ENCODE results near the gene SMG5. TPM values are rescaled to one million over a fixed set of nuclear protein-coding genes. Genes with fewer than 3 reads are reported as not detected.

The SMG5 gene
- total RNA-seq, 1 experiment from 2014 or later = 140 TPM

GRCh38 chr1:156305215-156305614, 22.6 kb upstream of the SMG5 start:
- ChIA-PET CTCF (interaction anchor here (0.6 to 4.5 kb wide), 5 partner anchors 14 to 1346 kb away, joined by 3 to 24 read pairs (median 4); no protein-coding TSS in a partner anchor), POLR2A (interaction anchor here (13.5 kb wide), 1 partner anchor 21 kb away, joined by 210 read pairs; the partner anchor contains the start of genes SMG5 and TMEM79)
- Mint-ChIP-seq H3K36me3 (ENCODE audit: insufficient read depth, unreplicated experiment) (peaks cover 85% of the 10 kb centered on the region), H3K27ac (ENCODE audit: low read depth, unreplicated experiment) (no peak overlapping the region), H3K4me1 (ENCODE audit: insufficient read depth, unreplicated experiment) (peaks cover 11% of the 10 kb centered on the region), H3K4me3 (ENCODE audit: unreplicated experiment) (no peak overlapping the region), H3K9me3 (ENCODE audit: unreplicated experiment) (no peaks in the 10 kb centered on the region), H3K27me3 (ENCODE audit: insufficient read depth, unreplicated experiment) (no peaks in the 10 kb centered on the region)
- DNase-seq (ENCODE audit: unreplicated experiment) = no peak
- no peak for TF ChIP-seq CTCF (IDR thresholded peaks at IDR 0.05; ENCODE audit: unreplicated experiment)
- intact Hi-C loops (cut with micrococcal nuclease) = no loop called here
- no TSS peak for BruUV-seq (replicated peaks)

- H3K27ac Mint-ChIP-seq (ENCODE audit: low read depth, unreplicated experiment) = no peak overlapping the region
- no peak overlapping the region for H3K4me3 Mint-ChIP-seq (ENCODE audit: unreplicated experiment)
- DNase-seq (ENCODE audit: unreplicated experiment) = no peak
- peaks cover 65% of the 10 kb centered on the region for H3K36me3 Mint-ChIP-seq (ENCODE audit: insufficient read depth, unreplicated experiment)
- no peaks in the 10 kb centered on the region for H3K9me3 Mint-ChIP-seq (ENCODE audit: unreplicated experiment)
- H3K4me1 Mint-ChIP-seq (ENCODE audit: insufficient read depth, unreplicated experiment) = peaks cover 11% of the 10 kb centered on the region
- no peak for TF ChIP-seq CTCF (IDR thresholded peaks at IDR 0.05; ENCODE audit: unreplicated experiment)
- ChIA-PET CTCF (interaction anchor here (0.7 to 4.5 kb wide), 6 partner anchors 13 to 283 kb away, joined by 3 to 24 read pairs (median 5); partner anchors contain the start of gene SMG5), POLR2A (interaction anchor here (0.6 to 13.5 kb wide), 11 partner anchors 9 to 685 kb away, joined by 3 to 210 read pairs (median 6); partner anchors contain the start of genes CCT3, PMF1, SMG5 and TMEM79)
- intact Hi-C loops (cut with micrococcal nuclease) = no loop called here
- BruUV-seq (replicated peaks) = no TSS peak
- no peaks in the 10 kb centered on the region for H3K27me3 Mint-ChIP-seq (ENCODE audit: insufficient read depth, unreplicated experiment)
Observed at GRCh38 chr1:156303241-156303640, 20.6 kb upstream of the SMG5 start.

GRCh38 chr1:156298852-156299357, 16.3 kb upstream of the SMG5 start, which contains the start of gene VHLL:
TSS of gene VHLL (minus strand) at chr1:156299307. CDS start at chr1:156299189, 118 bp downstream.
- no peak for TF ChIP-seq CTCF (IDR thresholded peaks at IDR 0.05; ENCODE audit: unreplicated experiment)
- Mint-ChIP-seq H3K4me1 (ENCODE audit: insufficient read depth, unreplicated experiment) (peaks cover 23% of the 10 kb centered on the region), H3K36me3 (ENCODE audit: insufficient read depth, unreplicated experiment) (peaks cover 35% of the 10 kb centered on the region), H3K27ac (ENCODE audit: low read depth, unreplicated experiment) (no peak within 1 kb of the TSS), H3K9me3 (ENCODE audit: unreplicated experiment) (no peaks in the 10 kb centered on the region), H3K4me3 (ENCODE audit: unreplicated experiment) (no peak within 1 kb of the TSS), H3K27me3 (ENCODE audit: insufficient read depth, unreplicated experiment) (no peaks in the 10 kb centered on the region)
- BruUV-seq (replicated peaks) = no TSS peak
- CTCF ChIA-PET = interaction anchor here (0.6 to 3.7 kb wide), 4 partner anchors 15 to 169 kb away, joined by 3 to 16 read pairs (median 4); partner anchors contain the start of gene TMEM79
- DNase-seq (ENCODE audit: unreplicated experiment) = no peak
- POLR2A ChIA-PET = interaction anchor here (13.5 kb wide), 1 partner anchor 15 kb away, joined by 210 read pairs; the partner anchor contains the start of genes SMG5 and TMEM79
- intact Hi-C loops (cut with micrococcal nuclease) = no loop called here

GRCh38 chr1:156295391-156295947, 12.8 kb upstream of the SMG5 start, which contains the start of gene GLMP:
TSS of gene GLMP (minus strand) at chr1:156295679. CDS start at chr1:156295645, 34 bp downstream.
- no peaks in the 10 kb centered on the region for H3K9me3 Mint-ChIP-seq (ENCODE audit: unreplicated experiment)
- TF ChIP-seq CTCF (IDR thresholded peaks at IDR 0.05; ENCODE audit: unreplicated experiment) = no peak
- H3K4me3 Mint-ChIP-seq (ENCODE audit: unreplicated experiment) = peak within 1 kb of the TSS; percentile 93
- H3K27ac Mint-ChIP-seq (ENCODE audit: low read depth, unreplicated experiment) = peak within 1 kb of the TSS; percentile 96
- no TSS peak for BruUV-seq (replicated peaks)
- peaks cover 19% of the 10 kb centered on the region for H3K4me1 Mint-ChIP-seq (ENCODE audit: insufficient read depth, unreplicated experiment)
- DNase-seq (ENCODE audit: unreplicated experiment) = peak; percentile 53
- intact Hi-C loops (cut with micrococcal nuclease) = no loop called here
- POLR2A ChIA-PET = interaction anchor here (0.6 to 13.5 kb wide), 7 partner anchors 11 to 149 kb away, joined by 3 to 210 read pairs (median 3); partner anchors contain the start of genes CCT3, PMF1, SLC25A44 and SMG5
- CTCF ChIA-PET = interaction anchor here (0.6 to 0.9 kb wide), 3 partner anchors 12 to 32 kb away, joined by 3 to 4 read pairs (median 3); partner anchors contain the start of gene SMG5
- H3K27me3 Mint-ChIP-seq (ENCODE audit: insufficient read depth, unreplicated experiment) = no peaks in the 10 kb centered on the region
- peaks cover 15% of the 10 kb centered on the region for H3K36me3 Mint-ChIP-seq (ENCODE audit: insufficient read depth, unreplicated experiment)

All from MCF 10A (cell line).